Uterus (tissue), 4 donors: ENCODE results near the gene DLL3. TPM values are rescaled to one million over a fixed set of nuclear protein-coding genes. Genes with fewer than 3 reads are reported as not detected.
A peak's percentile ranks its signal among the peaks of the same experiment; 100 is the strongest.

Experiments used
- DNase-seq, 2 donors: peaks; one replicate each; pipeline ENCODE4 v3.0.0-alpha.2; 2019 to 2020
- H3K27ac ChIP-seq, 2 donors: fragments of 200-600 bp; sonication (generic); 1 replicate in 1 of 2; 2 replicates in 1 of 2; pipeline ENCODE4 v1.5.1; 2016 to 2018
- H3K27me3 ChIP-seq, 2 donors: fragments of 200-600 bp; sonication (generic); one replicate each; pipeline ENCODE4 v1.5.1; 2018 to 2019; ENCODE audit warnings: control low read depth in 1 of 2
- H3K36me3 ChIP-seq, 2 donors: fragments of 200-600 bp; sonication (generic); one replicate each; pipeline ENCODE4 v1.5.1; 2019; ENCODE audit warnings: control low read depth in 1 of 2
- H3K4me1 ChIP-seq, 2 donors: fragments of 200-600 bp; sonication (generic); one replicate each; pipeline ENCODE4 v1.5.1; 2018 to 2019; ENCODE audit warnings: control low read depth in 1 of 2
- H3K4me3 ChIP-seq, 2 donors: fragments of 200-600 bp; sonication (generic); 1 replicate in 1 of 2; 2 replicates in 1 of 2; pipeline ENCODE4 v1.5.1; 2018 to 2019; ENCODE audit warnings: mild to moderate bottlenecking in 1 of 2
- H3K9me3 ChIP-seq, 2 donors: fragments of 200-600 bp; sonication (generic); one replicate each; pipeline ENCODE4 v1.5.1; 2019; ENCODE audit warnings: control low read depth in 1 of 2
- CTCF ChIP-seq, 4 experiments: fragments of 200-600 bp in 2 of 4; fragments of 450-650 bp in 2 of 4; sonication (generic) in 2 of 4; IDR thresholded peaks; one replicate each; pipeline ENCODE4 v1.5.1; 2016 to 2019; ENCODE audit warnings: antibody characterized with exemption in 4 of 4, mild to moderate bottlenecking in 2 of 4, moderate library complexity in 1 of 4
- POLR2A ChIP-seq, 2 donors: fragments of 450-650 bp; IDR thresholded peaks; one replicate each; pipeline ENCODE4 v1.6.1; 2016; ENCODE audit warnings: antibody characterized with exemption in 2 of 2, mild to moderate bottlenecking in 1 of 2, moderate library complexity in 1 of 2
- intact Hi-C: fragments of 100-400 bp; cut with DNase I; formaldehyde crosslinking; loops from one replicate; pipeline ENCODE4 v1.15.1; 2023; ENCODE audit warnings: low total_unique reads
- total RNA-seq, 4 donors: library from RNA; depleted of rRNA in 3 of 4; stranded (reverse); fragments of >200 nt in 3 of 4; gene quantifications; one replicate each; pipeline versions ENCODE4 v1.1.0 to v1.2.4, GENCODE V29; 2014 to 2023
- donor health status: DM: yes; HTN: yes; CAD: no.

DLL3 gene
- total RNA-seq, 4 donors from 2014 or later: 0.41 TPM; not detected in 3

DNA sequence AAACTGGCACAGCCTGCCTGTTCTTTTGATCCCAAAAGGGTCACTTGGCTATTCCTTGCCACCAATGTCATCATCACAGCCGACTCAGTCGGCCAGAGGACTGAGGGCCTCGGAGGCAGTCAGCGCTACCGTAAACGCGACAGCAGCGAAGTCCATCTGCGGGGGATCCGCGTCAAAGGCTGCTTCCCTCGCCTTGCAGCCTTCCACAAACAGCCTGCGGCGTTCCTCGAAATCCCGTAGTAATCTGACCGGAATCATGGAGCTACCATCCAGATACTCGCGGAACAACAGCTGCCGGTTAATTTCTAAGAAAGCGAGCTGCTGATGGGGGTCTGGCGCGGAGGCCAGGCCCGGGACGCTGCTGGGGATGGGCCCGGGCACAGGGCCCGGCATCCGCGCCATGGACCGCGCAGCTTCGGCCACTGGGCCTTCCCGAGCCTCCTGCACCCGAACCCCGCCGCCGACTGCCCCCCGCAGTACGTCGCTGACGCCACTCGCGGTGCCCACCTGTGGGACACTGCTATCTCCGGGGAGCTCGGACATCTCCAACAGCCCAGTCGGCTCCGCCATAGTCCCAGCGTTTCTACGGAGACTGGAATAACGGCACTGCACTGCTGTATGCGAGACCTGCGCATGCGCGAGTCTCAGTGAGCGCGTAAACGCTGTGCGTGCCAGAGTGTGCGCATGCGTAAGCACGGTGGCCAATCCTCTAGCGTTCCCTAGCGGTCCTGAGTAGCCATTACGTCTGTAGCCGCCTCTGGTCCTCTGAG is 33.7 kb downstream of the DLL3 start, which contains the start of gene EID2B:
Gene EID2B (minus strand): TSS at position 620 of the 770 bp plus-strand sequence. CDS start 50 bp downstream, at position 570.
- H3K27me3 ChIP-seq: no peaks in the 10 kb centered on the region
- no peaks in the 10 kb centered on the region for H3K36me3 ChIP-seq
- peak; percentile 95 for DNase-seq
- peak within 1 kb of the TSS; percentile 82 to 88 for H3K27ac ChIP-seq
- peak within 1 kb of the TSS; percentile 55 to 81 for H3K4me3 ChIP-seq
- no peaks in the 10 kb centered on the region for H3K9me3 ChIP-seq
- TF ChIP-seq POLR2A (IDR thresholded peaks at IDR 0.05) (peak; percentile 80), CTCF (IDR thresholded peaks at IDR 0.05) (peak; percentile 99 to 100 (median 100))
- intact Hi-C loops: loop anchor here (10.0 kb wide), 1 partner anchor 58 kb away; no protein-coding TSS in a partner anchor
- no peaks in the 10 kb centered on the region for H3K4me1 ChIP-seq

DNA sequence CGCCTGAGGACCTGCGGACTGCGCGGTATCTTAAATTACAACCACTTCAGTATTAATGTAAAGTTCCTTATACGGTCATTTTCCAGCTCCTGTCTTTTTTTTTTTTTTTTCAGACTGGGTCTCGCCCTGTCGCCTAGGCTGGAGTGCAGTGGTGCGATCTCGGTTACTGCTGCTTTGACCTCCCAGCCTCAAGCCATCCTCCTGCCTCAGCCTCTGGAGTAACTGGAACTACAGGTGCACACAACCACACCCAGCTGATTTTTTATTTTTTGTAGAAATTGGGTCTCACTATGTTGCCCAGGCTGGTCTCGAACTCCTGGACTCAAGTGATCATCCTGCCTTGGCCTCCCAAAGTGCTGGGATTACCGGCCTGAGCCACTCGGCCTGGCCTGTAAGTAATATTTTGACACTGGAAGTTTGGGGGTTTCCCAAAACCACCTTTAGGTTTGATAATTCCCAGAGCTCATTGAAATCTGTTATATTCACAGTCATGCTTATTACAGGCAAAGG is 34.3 kb downstream of the DLL3 start:
- no peak for DNase-seq
- H3K27ac ChIP-seq: no peak overlapping the region
- intact Hi-C loops: loop anchor here (10.0 kb wide), 1 partner anchor 58 kb away; no protein-coding TSS in a partner anchor
- TF ChIP-seq CTCF (IDR thresholded peaks at IDR 0.05) (no peak), POLR2A (IDR thresholded peaks at IDR 0.05) (no peak)
- no peaks in the 10 kb centered on the region for H3K27me3 ChIP-seq
- H3K4me3 ChIP-seq: peak overlapping the region in 1 of 2 donors; percentile 81
- no peaks in the 10 kb centered on the region for H3K9me3 ChIP-seq
- no peaks in the 10 kb centered on the region for H3K36me3 ChIP-seq
- peaks cover 0 to 1% of the 10 kb centered on the region in 2 donors for H3K4me1 ChIP-seq

- Histone ChIP-seq H3K4me3 (no peak overlapping the region), H3K27me3 (no peaks in the 10 kb centered on the region), H3K9me3 (no peaks in the 10 kb centered on the region), H3K36me3 (no peaks in the 10 kb centered on the region), H3K27ac (no peak overlapping the region), H3K4me1 (peaks cover 0 to 4% of the 10 kb centered on the region in 2 donors)
- intact Hi-C loops: loop anchor here (10.0 kb wide), 1 partner anchor 59 kb away; no protein-coding TSS in a partner anchor
- DNase-seq: no peak
- TF ChIP-seq CTCF (IDR thresholded peaks at IDR 0.05) (no peak), POLR2A (IDR thresholded peaks at IDR 0.05) (no peak)
Observed at GRCh38 chr19:39533791-39534190, 35.0 kb downstream of the DLL3 start.

DNA sequence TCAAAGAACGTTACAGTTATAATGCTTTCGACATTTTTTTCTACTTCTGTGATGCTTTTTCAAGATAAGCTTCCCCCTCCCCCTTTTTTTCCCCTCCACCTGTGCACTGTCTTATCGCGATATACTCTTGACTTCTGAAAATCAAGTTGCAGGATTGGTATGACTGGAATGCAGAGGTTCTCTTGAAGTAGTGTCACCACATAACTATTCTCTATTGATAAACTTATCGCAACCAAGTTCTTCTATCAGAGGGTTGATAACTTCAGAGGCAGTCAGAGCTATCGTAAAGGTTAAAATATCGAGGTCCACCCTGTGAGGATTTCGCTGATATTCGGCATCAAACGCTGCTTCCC is 40.4 kb downstream of the DLL3 start:
- TF ChIP-seq CTCF (IDR thresholded peaks at IDR 0.05) (no peak), POLR2A (IDR thresholded peaks at IDR 0.05) (no peak)
- Histone ChIP-seq H3K27me3 (no peaks in the 10 kb centered on the region), H3K9me3 (no peaks in the 10 kb centered on the region), H3K36me3 (no peaks in the 10 kb centered on the region), H3K4me1 (peaks cover 0 to 4% of the 10 kb centered on the region in 2 donors), H3K4me3 (peak overlapping the region; percentile 63 to 99), H3K27ac (peak overlapping the region; percentile 89 to 99)
- DNase-seq: no peak
- intact Hi-C loops: loop anchor here (10.0 kb wide), 1 partner anchor 64 kb away; no protein-coding TSS in a partner anchor
